Kidney (tissue), 14 donors: Measurements from ENCODE around the gene NAV1. TPM values are rescaled to one million over a fixed set of nuclear protein-coding genes. Genes with fewer than 3 reads are reported as not detected.
A peak's percentile ranks its signal among the peaks of the same experiment; 100 is the strongest.

Experiments
- DNase-seq, 5 donors: peaks; one replicate each; pipeline ENCODE4 v3.0.0-alpha.2; 2013 to 2020
- FAIRE-seq: peaks from 2 replicates; lab custom pipeline; 2012; peaks lifted over from hg19 to GRCh38; lab: Jason Lieb, UNC
- H3K27ac ChIP-seq, 2 donors: one replicate each; pipeline ENCODE4 v1.7.0; 2013; ENCODE audit warnings: low read depth in 2 of 2, low read length in 2 of 2, inconsistent platforms in 1 of 2
- H3K27me3 ChIP-seq: one replicate; pipeline ENCODE4 v1.7.1; 2013; ENCODE audit warnings: low read length, inconsistent platforms; ENCODE audit not compliant: control insufficient read depth, insufficient read depth
- H3K36me3 ChIP-seq, 3 donors: one replicate each; pipeline versions ENCODE4 v1.7.0 to v1.7.1; 2013; ENCODE audit warnings: low read length in 3 of 3, control low read depth in 1 of 3, inconsistent platforms in 1 of 3; ENCODE audit not compliant: insufficient read depth in 3 of 3, control insufficient read depth in 2 of 3
- H3K4me1 ChIP-seq, 3 donors: one replicate each; pipeline versions ENCODE4 v1.7.0 to v1.7.1; 2013; ENCODE audit warnings: low read length in 3 of 3, inconsistent platforms in 1 of 3, low read depth in 1 of 3; ENCODE audit not compliant: control insufficient read depth in 2 of 3, insufficient read depth in 2 of 3
- H3K4me3 ChIP-seq, 3 donors: one replicate each; pipeline versions ENCODE4 v1.7.0 to v1.8.1; 2013; ENCODE audit warnings: low read length in 3 of 3, control low read depth in 1 of 3, inconsistent platforms in 1 of 3
- H3K9ac ChIP-seq, 3 donors: one replicate each; pipeline versions ENCODE4 v1.7.0 to v1.7.1; 2013; ENCODE audit warnings: low read length in 3 of 3, control low read depth in 1 of 3, inconsistent platforms in 1 of 3
- H3K9me3 ChIP-seq, 3 donors: one replicate each; pipeline versions ENCODE4 v1.7.0 to v1.7.1; 2013; ENCODE audit warnings: low read length in 3 of 3, control low read depth in 1 of 3, inconsistent platforms in 1 of 3; ENCODE audit not compliant: control insufficient read depth in 2 of 3, insufficient read depth in 1 of 3
- intact Hi-C: fragments of 100-400 bp; cut with DNase I; formaldehyde crosslinking; loops from one replicate; pipeline ENCODE4 v1.11.1; 2022
- polyA plus RNA-seq: library from polyadenylated mRNA; stranded (reverse); fragments of 350-450 nt; fragmentation: Illumina TruSeq; extraction: RNeasy Lipid Tissue Mini Kit (QIAGEN cat#74804); gene quantifications from one replicate; pipeline ENCODE4 v1.2.3, GENCODE V29; 2014; ENCODE audit warnings: low read depth, low replicate concordance; ENCODE audit not compliant: insufficient read depth
- total RNA-seq: library from RNA; stranded (reverse); fragmentation: NEBNext Ultra II Directional; extraction: Animal tissue kit (Norgen Biotek cat#: 25700); gene quantifications from one replicate; pipeline ENCODE4 v1.2.1, GENCODE V29; 2021
- TF ChIP-seq, protein P1 (sequence below): IDR thresholded peaks from 3 replicates; pipeline ENCODE4 v1.5.1; 2012; ENCODE audit warnings: mild to moderate bottlenecking, moderate library complexity, borderline replicate concordance; ENCODE audit not compliant: insufficient read depth; ENCODE audit errors: extremely low read depth
- donor health status: control.
- donor health status: control.
- donor health status: control.
- donor health status: control.
- donor health status: control.
- donor health status: DM: yes; HTN: yes; CAD: no.
- donor health status: Normal renal cell carcinoma (clear cell type).

Gene NAV1
- total and polyA plus RNA-seq, 2 donors from 2014 or later, result 1.7 to 23.0 TPM

DNA sequence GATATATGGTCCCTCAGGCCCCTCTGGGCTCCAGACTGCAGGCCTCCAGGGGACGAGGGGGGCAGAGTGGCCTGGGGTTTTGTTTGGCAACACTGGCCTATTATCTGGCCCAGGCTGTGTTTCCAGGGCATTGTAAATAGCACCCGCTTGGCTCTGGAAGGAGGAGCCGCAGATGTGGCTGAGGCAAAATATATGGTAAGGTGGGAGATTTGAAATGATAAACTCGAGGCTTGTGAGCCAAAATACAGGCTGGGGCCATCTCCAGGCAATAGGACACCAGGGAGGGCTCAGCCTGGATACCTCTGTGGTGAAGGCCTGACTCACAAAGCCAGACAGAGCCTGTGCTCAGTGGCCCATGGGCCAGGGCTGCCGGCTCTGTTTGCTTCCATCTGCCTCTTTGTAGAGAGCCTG lies 14.0 kb downstream of the NAV1 start:
- DNase-seq (peak in 1 of 5 donors; percentile 32), FAIRE-seq (no peak)
- Histone ChIP-seq H3K27me3 (no peaks in the 10 kb centered on the region), H3K27ac (no peak overlapping the region), H3K4me1 (peaks cover 0 to 3% (median 0%) of the 10 kb centered on the region in 3 donors), H3K9ac (no peak overlapping the region), H3K4me3 (no peak overlapping the region), H3K9me3 (no peaks in the 10 kb centered on the region), H3K36me3 (no peaks in the 10 kb centered on the region)
- TF ChIP-seq, protein P1, sequence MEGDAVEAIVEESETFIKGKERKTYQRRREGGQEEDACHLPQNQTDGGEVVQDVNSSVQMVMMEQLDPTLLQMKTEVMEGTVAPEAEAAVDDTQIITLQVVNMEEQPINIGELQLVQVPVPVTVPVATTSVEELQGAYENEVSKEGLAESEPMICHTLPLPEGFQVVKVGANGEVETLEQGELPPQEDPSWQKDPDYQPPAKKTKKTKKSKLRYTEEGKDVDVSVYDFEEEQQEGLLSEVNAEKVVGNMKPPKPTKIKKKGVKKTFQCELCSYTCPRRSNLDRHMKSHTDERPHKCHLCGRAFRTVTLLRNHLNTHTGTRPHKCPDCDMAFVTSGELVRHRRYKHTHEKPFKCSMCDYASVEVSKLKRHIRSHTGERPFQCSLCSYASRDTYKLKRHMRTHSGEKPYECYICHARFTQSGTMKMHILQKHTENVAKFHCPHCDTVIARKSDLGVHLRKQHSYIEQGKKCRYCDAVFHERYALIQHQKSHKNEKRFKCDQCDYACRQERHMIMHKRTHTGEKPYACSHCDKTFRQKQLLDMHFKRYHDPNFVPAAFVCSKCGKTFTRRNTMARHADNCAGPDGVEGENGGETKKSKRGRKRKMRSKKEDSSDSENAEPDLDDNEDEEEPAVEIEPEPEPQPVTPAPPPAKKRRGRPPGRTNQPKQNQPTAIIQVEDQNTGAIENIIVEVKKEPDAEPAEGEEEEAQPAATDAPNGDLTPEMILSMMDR, result no peak
- intact Hi-C loops, result no loop called here

DNA sequence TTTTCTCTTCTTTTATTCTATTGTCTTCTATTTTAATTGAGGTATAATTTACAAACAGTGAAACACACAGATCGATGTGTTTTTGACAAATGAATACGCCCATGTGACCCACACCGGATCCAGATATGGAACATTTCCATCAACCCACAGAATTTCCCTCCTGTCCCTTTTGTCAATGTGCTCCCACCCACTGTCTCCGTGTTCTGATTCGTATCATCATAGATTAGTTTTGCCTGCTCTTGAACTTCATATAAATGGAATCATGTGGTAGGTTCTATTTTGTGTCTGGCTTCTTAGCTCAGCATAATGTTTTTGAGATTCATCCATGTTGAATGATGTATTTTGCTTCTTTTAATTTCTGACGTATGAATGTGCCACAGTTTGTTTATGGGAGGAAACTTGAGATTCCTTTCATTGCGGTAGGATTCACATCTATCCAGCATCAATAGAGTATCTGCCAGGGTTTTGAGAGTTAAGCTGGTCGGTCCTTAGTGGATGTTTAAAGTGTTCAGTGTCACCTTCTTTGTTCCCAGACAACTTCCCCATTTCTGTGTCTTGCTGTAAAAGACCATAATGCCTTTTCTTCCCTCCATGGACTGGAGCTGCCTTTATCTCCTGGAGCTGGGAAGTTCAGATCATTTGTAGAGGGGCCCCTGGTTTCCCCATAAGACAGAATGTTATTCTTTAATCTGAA lies 14.7 kb downstream of the NAV1 start:
- no peak for FAIRE-seq
- Histone ChIP-seq H3K27me3 (no peaks in the 10 kb centered on the region), H3K9ac (no peak overlapping the region), H3K9me3 (no peaks in the 10 kb centered on the region), H3K27ac (peak overlapping the region; percentile 59 to 60), H3K4me1 (peaks cover 0 to 3% (median 0%) of the 10 kb centered on the region in 3 donors), H3K4me3 (no peak overlapping the region), H3K36me3 (no peaks in the 10 kb centered on the region)
- TF ChIP-seq, protein P1, result no peak
- peak in 1 of 5 donors; percentile 11 for DNase-seq
- intact Hi-C loops, result no loop called here

DNA sequence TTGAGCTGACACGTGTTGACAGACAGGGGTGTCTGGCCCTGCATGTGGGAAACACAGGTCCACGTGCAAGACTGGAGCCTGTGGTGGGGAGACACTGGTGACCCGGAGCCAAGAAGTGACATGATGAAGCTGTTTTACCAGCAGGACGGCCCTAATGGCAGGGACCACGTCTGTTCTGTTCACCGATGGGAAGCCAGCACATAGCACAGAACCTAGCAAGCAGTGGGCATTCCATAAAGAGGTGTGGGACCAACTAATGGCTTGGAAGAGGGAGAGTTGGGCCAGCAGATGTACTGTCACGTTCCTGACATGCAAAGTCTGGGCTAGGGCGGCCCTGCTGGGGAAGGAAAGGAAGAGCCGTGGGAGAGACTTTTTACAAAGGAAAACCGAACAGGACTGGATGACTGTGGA lies 15.3 kb downstream of the NAV1 start:
- peak overlapping the region; percentile 59 to 60 for H3K27ac ChIP-seq
- no peaks in the 10 kb centered on the region for H3K9me3 ChIP-seq
- no peak overlapping the region for H3K4me3 ChIP-seq
- peaks cover 0 to 3% (median 0%) of the 10 kb centered on the region in 3 donors for H3K4me1 ChIP-seq
- H3K9ac ChIP-seq, result no peak overlapping the region
- DNase-seq (peak in 1 of 5 donors; percentile 39), FAIRE-seq (no peak)
- intact Hi-C loops, result no loop called here
- no peaks in the 10 kb centered on the region for H3K27me3 ChIP-seq
- TF ChIP-seq, protein P1, result no peak
- no peaks in the 10 kb centered on the region for H3K36me3 ChIP-seq
